Panc1 (cell line): Measurements from ENCODE around the gene ADH7.

Experiments used
- POLR2AphosphoS5 ChIP-seq: IDR thresholded peaks from 2 replicates; pipeline ENCODE4 v1.6.1; 2012; ENCODE audit warnings: mild to moderate bottlenecking, low read depth, low read length, moderate library complexity
- SIN3A ChIP-seq: IDR thresholded peaks from 2 replicates; pipeline ENCODE4 v1.6.1; 2012; ENCODE audit warnings: low read depth, mild to moderate bottlenecking, low read length, moderate library complexity, borderline replicate concordance; ENCODE audit not compliant: insufficient read depth
- TF ChIP-seq, protein P1 (sequence below): fragments of 450-650 bp; IDR thresholded peaks from 2 replicates; pipeline ENCODE4 v1.5.1; 2017; ENCODE audit warnings: mild to moderate bottlenecking

DNA sequence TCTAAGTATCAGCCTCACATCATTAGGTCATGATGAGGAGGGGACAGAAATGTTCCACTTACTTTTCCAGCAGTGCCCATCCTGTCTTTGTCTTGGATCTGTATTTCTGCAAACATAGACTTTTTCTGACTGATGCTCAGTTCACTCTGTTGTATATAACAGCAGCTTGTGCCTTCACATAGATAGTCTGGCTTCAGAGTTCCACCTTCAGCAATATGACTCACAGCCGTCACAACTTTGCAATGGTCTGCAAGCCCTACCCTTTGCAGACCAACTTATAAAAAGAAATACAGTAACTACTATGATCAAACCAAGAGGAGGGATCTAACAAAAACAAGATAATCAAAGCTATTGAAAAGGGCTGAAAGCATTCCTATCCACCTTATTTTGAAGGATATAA, at the start of gene ADH7:
- TF ChIP-seq, protein P1, sequence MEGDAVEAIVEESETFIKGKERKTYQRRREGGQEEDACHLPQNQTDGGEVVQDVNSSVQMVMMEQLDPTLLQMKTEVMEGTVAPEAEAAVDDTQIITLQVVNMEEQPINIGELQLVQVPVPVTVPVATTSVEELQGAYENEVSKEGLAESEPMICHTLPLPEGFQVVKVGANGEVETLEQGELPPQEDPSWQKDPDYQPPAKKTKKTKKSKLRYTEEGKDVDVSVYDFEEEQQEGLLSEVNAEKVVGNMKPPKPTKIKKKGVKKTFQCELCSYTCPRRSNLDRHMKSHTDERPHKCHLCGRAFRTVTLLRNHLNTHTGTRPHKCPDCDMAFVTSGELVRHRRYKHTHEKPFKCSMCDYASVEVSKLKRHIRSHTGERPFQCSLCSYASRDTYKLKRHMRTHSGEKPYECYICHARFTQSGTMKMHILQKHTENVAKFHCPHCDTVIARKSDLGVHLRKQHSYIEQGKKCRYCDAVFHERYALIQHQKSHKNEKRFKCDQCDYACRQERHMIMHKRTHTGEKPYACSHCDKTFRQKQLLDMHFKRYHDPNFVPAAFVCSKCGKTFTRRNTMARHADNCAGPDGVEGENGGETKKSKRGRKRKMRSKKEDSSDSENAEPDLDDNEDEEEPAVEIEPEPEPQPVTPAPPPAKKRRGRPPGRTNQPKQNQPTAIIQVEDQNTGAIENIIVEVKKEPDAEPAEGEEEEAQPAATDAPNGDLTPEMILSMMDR, result no peak
- TF ChIP-seq POLR2AphosphoS5 (no peak), SIN3A (no peak)
